ENCODE results near the gene RILP. TPM values are rescaled to one million over a fixed set of nuclear protein-coding genes. Genes with fewer than 3 reads are reported as not detected.
A peak's percentile ranks its signal among the peaks of the same experiment; 100 is the strongest.

RILP gene
- total RNA-seq, 4 donors from 2014 or later = 17.6 to 59.1 (median 57.3) TPM

GRCh38 chr17:1634841-1635650 lies 14.6 kb downstream of the RILP start:
- Histone ChIP-seq H3K4me3 (no peak overlapping the region), H3K4me1 (peaks cover 0 to 4% (median 2%) of the 10 kb centered on the region in 4 donors), H3K27me3 (no peaks in the 10 kb centered on the region), H3K9me3 (no peaks in the 10 kb centered on the region), H3K36me3 (peaks cover 0 to 22% (median 0%) of the 10 kb centered on the region in 3 donors), H3K27ac (no peak overlapping the region)
- TF ChIP-seq POLR2A (IDR thresholded peaks at IDR 0.05) (no peak), EP300 (IDR thresholded peaks at IDR 0.05) (no peak), CTCF (IDR thresholded peaks at IDR 0.05) (no peak)
- no peak for DNase-seq (ENCODE audit: low spot score in 2 of 2)
- 92 to 94% methylated on average over 30 to 36 of the region's 45 CpGs for WGBS, 2 donors

GRCh38 chr17:1630662-1631061 lies 19.0 kb downstream of the RILP start:
- no peak for DNase-seq (ENCODE audit: low spot score in 2 of 2)
- H3K36me3 ChIP-seq = peaks cover 0 to 9% (median 0%) of the 10 kb centered on the region in 3 donors
- TF ChIP-seq CTCF (IDR thresholded peaks at IDR 0.05) = no peak
- no peak for TF ChIP-seq POLR2A (IDR thresholded peaks at IDR 0.05)
- no peak for TF ChIP-seq EP300 (IDR thresholded peaks at IDR 0.05)
- H3K27me3 ChIP-seq = no peaks in the 10 kb centered on the region
- no peaks in the 10 kb centered on the region for H3K9me3 ChIP-seq
- H3K4me3 ChIP-seq = no peak overlapping the region
- WGBS, 2 donors = 82% methylated on average over 4 of the region's 4 CpGs
- peaks cover 0 to 34% (median 27%) of the 10 kb centered on the region in 4 donors for H3K4me1 ChIP-seq
- no peak overlapping the region for H3K27ac ChIP-seq

GRCh38 chr17:1629504-1630310 lies 20.0 kb downstream of the RILP start:
- TF ChIP-seq EP300 (IDR thresholded peaks at IDR 0.05) = no peak
- peak; percentile 56 to 75 (median 62) for TF ChIP-seq CTCF (IDR thresholded peaks at IDR 0.05)
- TF ChIP-seq POLR2A (IDR thresholded peaks at IDR 0.05) = no peak
- no peaks in the 10 kb centered on the region for H3K27me3 ChIP-seq
- 3 to 5% methylated on average over 40 to 44 of the region's 45 CpGs for WGBS, 2 donors
- peak overlapping the region; percentile 88 to 98 (median 96) for H3K27ac ChIP-seq
- H3K4me1 ChIP-seq = peaks cover 0 to 43% (median 27%) of the 10 kb centered on the region in 4 donors
- no peaks in the 10 kb centered on the region for H3K9me3 ChIP-seq
- DNase-seq (ENCODE audit: low spot score in 2 of 2) = peak in 1 of 2 donors; percentile 68
- H3K36me3 ChIP-seq = peaks cover 0 to 6% (median 0%) of the 10 kb centered on the region in 3 donors
- H3K4me3 ChIP-seq = peak overlapping the region; percentile 76 to 82 (median 80)

GRCh38 chr17:1628856-1629503 lies 20.7 kb downstream of the RILP start:
- Histone ChIP-seq H3K27me3 (no peaks in the 10 kb centered on the region), H3K4me1 (peaks cover 0 to 43% (median 27%) of the 10 kb centered on the region in 4 donors), H3K27ac (peak overlapping the region; percentile 88 to 98 (median 96)), H3K36me3 (peaks cover 0 to 12% (median 0%) of the 10 kb centered on the region in 3 donors), H3K9me3 (no peaks in the 10 kb centered on the region), H3K4me3 (peak overlapping the region; percentile 76 to 82 (median 80))
- peak; percentile 95 to 96 for DNase-seq (ENCODE audit: low spot score in 2 of 2)
- WGBS, 2 donors = 0% methylated on average over 25 to 48 of the region's 77 CpGs
- TF ChIP-seq CTCF (IDR thresholded peaks at IDR 0.05) (peak; percentile 49 to 76 (median 58)), EP300 (IDR thresholded peaks at IDR 0.05) (peak; percentile 31 to 78), POLR2A (IDR thresholded peaks at IDR 0.05) (peak; percentile 53 to 82)

Data from tibial nerve (tissue), 4 donors.